Measurements from ENCODE around the gene PAIP2B. TPM values are rescaled to one million over a fixed set of nuclear protein-coding genes. Genes with fewer than 3 reads are reported as not detected.
"Not testable (repeated sequence)": the region's sequence is repeated elsewhere in the genome, so short reads cannot be mapped to it uniquely, and the experiment has no call there.

Gene PAIP2B
- total RNA-seq, 1 donor from 2014 or later, result 2.9 TPM

DNA sequence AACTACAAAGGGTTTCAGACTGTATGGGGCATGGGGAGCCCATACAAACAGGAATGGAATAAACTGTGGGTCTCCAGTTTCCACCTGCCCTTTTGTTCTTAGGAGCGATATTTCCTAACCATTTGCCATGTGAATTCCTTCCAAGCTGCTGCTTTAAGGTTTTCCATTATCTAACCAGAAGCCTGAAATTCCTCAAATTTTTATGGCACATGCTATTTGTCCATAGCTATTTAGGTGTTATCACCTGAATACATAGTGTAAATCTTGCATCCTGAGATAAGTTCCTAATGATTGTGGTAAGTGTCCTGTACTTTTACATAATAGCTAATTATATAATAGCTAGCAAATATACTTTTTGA is 17.4 kb upstream of the PAIP2B start:
- no peak for DNase-seq (ENCODE audit: low read depth)
- no peak overlapping the region for H3K4me3 ChIP-seq (ENCODE audit: low read depth, low read length)
- TF ChIP-seq, protein P1, sequence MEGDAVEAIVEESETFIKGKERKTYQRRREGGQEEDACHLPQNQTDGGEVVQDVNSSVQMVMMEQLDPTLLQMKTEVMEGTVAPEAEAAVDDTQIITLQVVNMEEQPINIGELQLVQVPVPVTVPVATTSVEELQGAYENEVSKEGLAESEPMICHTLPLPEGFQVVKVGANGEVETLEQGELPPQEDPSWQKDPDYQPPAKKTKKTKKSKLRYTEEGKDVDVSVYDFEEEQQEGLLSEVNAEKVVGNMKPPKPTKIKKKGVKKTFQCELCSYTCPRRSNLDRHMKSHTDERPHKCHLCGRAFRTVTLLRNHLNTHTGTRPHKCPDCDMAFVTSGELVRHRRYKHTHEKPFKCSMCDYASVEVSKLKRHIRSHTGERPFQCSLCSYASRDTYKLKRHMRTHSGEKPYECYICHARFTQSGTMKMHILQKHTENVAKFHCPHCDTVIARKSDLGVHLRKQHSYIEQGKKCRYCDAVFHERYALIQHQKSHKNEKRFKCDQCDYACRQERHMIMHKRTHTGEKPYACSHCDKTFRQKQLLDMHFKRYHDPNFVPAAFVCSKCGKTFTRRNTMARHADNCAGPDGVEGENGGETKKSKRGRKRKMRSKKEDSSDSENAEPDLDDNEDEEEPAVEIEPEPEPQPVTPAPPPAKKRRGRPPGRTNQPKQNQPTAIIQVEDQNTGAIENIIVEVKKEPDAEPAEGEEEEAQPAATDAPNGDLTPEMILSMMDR (IDR thresholded peaks at IDR 0.05; ENCODE audit: insufficient read depth, low read length, poor library complexity, severe bottlenecking), result no peak
- H3K36me3 ChIP-seq (ENCODE audit: control insufficient read depth, insufficient read depth, low read length), result no peaks in the 10 kb centered on the region
- no peaks in the 10 kb centered on the region for H3K27me3 ChIP-seq (ENCODE audit: control insufficient read depth, insufficient read depth, low read length)

DNA sequence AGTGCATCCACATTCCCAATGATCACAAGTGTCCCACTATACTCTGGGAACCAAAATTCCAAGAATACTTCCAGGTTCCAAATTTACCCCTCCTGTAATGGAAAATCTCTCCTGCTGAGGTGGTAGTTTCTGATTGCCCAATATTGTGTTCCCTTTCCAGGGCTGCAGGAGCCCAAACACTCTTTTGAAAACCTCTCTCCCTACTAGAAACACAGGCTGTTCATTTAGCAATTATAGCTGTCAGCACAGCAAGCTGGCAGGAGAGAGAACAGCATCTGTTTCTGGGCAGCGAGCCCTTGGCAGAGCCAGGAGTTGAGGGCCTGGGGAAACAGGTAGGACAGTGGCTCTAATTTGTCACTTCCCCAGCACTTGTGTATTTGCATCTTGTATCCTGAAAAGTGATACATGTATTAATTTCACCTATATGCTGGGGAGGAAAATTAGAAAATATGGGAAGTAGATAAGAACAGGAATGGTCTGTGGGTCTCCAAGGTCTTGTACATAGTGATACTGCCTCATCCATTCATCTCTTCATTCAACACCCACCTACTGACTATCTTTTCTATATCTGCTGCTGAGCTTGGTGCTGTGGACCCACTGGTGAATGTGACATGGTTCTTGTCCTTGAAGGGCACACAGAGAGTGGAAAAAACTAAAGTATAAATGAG is 16.9 kb upstream of the PAIP2B start:
- no peak for DNase-seq (ENCODE audit: low read depth)
- TF ChIP-seq, protein P1 (IDR thresholded peaks at IDR 0.05; ENCODE audit: insufficient read depth, low read length, poor library complexity, severe bottlenecking), result no peak
- H3K4me3 ChIP-seq (ENCODE audit: low read depth, low read length), result no peak overlapping the region
- H3K36me3 ChIP-seq (ENCODE audit: control insufficient read depth, insufficient read depth, low read length), result no peaks in the 10 kb centered on the region
- H3K27me3 ChIP-seq (ENCODE audit: control insufficient read depth, insufficient read depth, low read length), result no peaks in the 10 kb centered on the region

DNA sequence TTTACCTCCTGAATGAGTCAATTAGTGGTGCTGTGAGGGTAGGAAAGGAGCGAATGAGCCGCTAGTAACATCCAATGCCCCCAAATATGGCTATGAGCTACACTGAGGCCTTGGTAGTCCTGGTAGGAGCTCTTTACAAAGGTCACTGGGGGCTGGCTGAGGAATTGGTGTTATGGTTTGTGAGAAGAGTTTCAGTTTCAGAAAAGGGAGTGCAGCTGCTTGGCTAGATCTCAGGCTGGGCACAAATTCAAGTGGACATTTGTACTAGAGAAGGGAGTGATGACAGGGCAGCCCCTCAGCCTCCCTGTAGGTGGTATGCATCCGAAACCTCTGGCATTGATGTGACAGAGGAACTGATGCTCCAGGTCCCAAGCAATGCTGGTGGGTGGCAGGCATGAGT is 13.9 kb upstream of the PAIP2B start:
- TF ChIP-seq, protein P1 (IDR thresholded peaks at IDR 0.05; ENCODE audit: insufficient read depth, low read length, poor library complexity, severe bottlenecking), result no peak
- no peaks in the 10 kb centered on the region for H3K27me3 ChIP-seq (ENCODE audit: control insufficient read depth, insufficient read depth, low read length)

DNA sequence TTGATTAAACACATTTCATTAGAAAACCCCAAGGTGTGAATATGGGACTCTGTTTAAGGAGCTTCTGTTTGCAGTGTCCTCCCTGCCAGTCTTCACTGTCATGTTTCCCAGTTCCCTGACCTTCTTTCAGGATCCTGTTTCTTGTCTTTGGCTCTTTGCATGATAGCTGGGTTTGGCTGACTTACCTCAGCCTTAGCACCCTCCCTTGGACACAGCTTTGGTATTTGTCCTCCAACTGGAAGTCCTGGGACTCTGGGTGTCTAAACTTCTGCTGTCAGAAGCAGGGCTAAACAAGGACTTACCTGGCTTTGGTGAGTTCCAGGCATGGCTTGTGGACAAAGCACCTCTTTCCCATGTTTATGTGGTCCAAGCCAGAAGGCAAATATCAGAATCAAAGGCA is 11.2 kb upstream of the PAIP2B start:
- Histone ChIP-seq H3K27me3 (ENCODE audit: control insufficient read depth, insufficient read depth, low read length) (no peaks in the 10 kb centered on the region), H3K36me3 (ENCODE audit: control insufficient read depth, insufficient read depth, low read length) (no peaks in the 10 kb centered on the region), H3K4me3 (ENCODE audit: low read depth, low read length) (no peak overlapping the region)
- no peak for DNase-seq (ENCODE audit: low read depth)
- TF ChIP-seq, protein P1 (IDR thresholded peaks at IDR 0.05; ENCODE audit: insufficient read depth, low read length, poor library complexity, severe bottlenecking), result no peak

More for the DNA sequence above, 13.9 kb upstream of the PAIP2B start:
- no peak for DNase-seq (ENCODE audit: low read depth)
- Histone ChIP-seq H3K4me3 (ENCODE audit: low read depth, low read length) (no peak overlapping the region), H3K36me3 (ENCODE audit: control insufficient read depth, insufficient read depth, low read length) (no peaks in the 10 kb centered on the region)

DNA sequence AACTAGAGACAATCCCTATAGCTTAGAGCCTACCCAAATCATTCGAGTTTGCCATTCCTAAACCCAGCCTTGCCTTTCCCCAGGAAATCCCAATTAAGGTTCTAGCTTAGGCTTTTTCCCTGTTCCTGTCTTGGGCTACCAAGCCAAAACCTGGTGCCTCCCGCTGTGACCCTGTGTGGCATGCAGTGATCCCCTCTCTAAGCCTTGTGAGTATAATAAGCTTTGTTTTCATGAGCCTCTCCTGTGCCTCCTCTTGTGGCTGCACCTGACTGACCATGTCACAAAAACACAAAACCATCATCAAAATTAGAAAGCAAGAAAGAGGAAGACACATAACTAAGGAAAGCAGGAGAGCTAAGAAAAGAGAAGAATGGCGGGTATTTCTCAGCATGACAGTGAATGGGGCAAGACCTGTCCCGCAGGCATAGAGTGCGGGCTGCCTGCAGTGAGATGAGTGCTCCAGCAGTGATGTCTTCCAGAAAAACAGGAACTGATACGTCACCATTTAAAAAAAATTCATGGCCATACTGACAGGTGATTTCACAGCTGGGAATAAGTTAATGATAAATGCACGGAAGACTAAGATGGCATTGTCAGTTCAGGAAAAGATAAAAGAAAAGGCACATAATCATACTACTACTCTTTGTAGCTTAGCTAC is 9.2 kb upstream of the PAIP2B start:
- no peak for DNase-seq (ENCODE audit: low read depth)
- Histone ChIP-seq H3K36me3 (ENCODE audit: control insufficient read depth, insufficient read depth, low read length) (no peaks in the 10 kb centered on the region), H3K4me3 (ENCODE audit: low read depth, low read length) (no peak overlapping the region), H3K27me3 (ENCODE audit: control insufficient read depth, insufficient read depth, low read length) (no peaks in the 10 kb centered on the region)
- TF ChIP-seq, protein P1 (IDR thresholded peaks at IDR 0.05; ENCODE audit: insufficient read depth, low read length, poor library complexity, severe bottlenecking), result no peak

DNA sequence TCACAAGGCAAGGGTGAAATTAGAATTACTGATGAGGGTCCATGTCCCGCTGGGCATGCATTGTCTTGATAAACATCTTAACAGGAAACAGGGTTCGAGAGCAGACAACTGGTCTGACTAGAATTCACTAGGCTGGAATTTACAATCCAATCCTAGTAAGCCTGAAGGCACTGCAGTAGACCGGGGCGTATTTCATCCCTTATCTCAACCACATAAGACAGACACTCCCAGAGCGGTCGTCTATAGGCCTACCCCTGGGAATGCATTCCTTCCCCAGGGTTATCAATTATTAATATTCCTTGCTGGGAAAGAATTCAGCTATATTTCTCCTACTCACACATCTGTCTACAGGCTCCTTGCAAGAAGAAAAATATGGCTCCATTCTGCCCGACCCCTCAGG is 6.2 kb upstream of the PAIP2B start:
- H3K4me3 ChIP-seq (ENCODE audit: low read depth, low read length); DNase-seq (ENCODE audit: low read depth); H3K36me3 ChIP-seq (ENCODE audit: control insufficient read depth, insufficient read depth, low read length); H3K27me3 ChIP-seq (ENCODE audit: control insufficient read depth, insufficient read depth, low read length): not testable (repeated sequence)
